Lower leg skin (tissue), 3 donors: ENCODE results near the gene RGS4.

Experiments used
- CTCF ChIP-seq, 3 donors: fragments of 450-650 bp; IDR thresholded peaks; one replicate each; pipeline ENCODE4 v1.5.1; 2016; ENCODE audit warnings: antibody characterized with exemption in 3 of 3, mild to moderate bottlenecking in 3 of 3, moderate library complexity in 2 of 3
- POLR2A ChIP-seq, 2 donors: fragments of 450-650 bp; IDR thresholded peaks; one replicate each; pipeline ENCODE4 v1.6.1; 2016 to 2017; ENCODE audit warnings: antibody characterized with exemption in 2 of 2, mild to moderate bottlenecking in 1 of 2, moderate library complexity in 1 of 2

GRCh38 chr1:163047951-163048659 is 21.1 kb upstream of the RGS4 start:
- TF ChIP-seq CTCF (IDR thresholded peaks at IDR 0.05) (no peak), POLR2A (IDR thresholded peaks at IDR 0.05) (no peak)
